ENCODE results near the gene TMC5. TPM values are rescaled to one million over a fixed set of nuclear protein-coding genes. Genes with fewer than 3 reads are reported as not detected.

Gene TMC5
- total and polyA plus RNA-seq, 7 donors = 0.36 to 56.0 (median 22.4) TPM; not detected in 2

DNA sequence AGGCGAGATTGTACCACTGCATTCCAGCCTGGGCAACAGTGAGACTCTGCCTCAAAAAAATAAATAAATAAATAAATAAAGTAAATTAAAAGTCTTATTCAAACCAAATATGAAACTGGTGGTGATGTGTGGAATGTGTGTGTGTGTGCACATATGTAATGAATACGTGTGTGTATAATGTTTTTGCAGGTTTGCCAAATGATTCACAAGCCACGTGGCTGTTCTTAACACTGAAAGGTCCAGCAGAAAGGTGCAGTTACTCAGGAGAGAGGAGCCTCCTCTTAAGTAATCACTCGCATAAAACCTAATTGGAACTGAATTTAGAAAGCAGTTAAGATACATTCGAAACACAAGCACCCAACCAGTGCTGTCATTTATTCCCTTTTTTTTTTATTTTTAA, 81.3 kb downstream of the TMC5 start:
- H3K4me1 ChIP-seq = no peaks in the 10 kb centered on the region
- no peak for DNase-seq
- 75 to 76% methylated on average over 5 of the region's 5 CpGs for WGBS, 2 donors
- no peak for TF ChIP-seq EP300 (IDR thresholded peaks at IDR 0.05)
- no peak for TF ChIP-seq CTCF (IDR thresholded peaks at IDR 0.05)
- TF ChIP-seq POLR2AphosphoS5 (IDR thresholded peaks at IDR 0.05) = no peak
- TF ChIP-seq POLR2A (IDR thresholded peaks at IDR 0.05) = no peak
- H3K4me3 ChIP-seq = no peak overlapping the region
- H3K27me3 ChIP-seq = no peaks in the 10 kb centered on the region
- H3K27ac ChIP-seq = no peak overlapping the region
- intact Hi-C loops (cut with DNase I) = no loop called here
- peaks cover 14 to 53% (median 19%) of the 10 kb centered on the region in 4 donors for H3K36me3 ChIP-seq
- H3K9me3 ChIP-seq = no peaks in the 10 kb centered on the region

DNA sequence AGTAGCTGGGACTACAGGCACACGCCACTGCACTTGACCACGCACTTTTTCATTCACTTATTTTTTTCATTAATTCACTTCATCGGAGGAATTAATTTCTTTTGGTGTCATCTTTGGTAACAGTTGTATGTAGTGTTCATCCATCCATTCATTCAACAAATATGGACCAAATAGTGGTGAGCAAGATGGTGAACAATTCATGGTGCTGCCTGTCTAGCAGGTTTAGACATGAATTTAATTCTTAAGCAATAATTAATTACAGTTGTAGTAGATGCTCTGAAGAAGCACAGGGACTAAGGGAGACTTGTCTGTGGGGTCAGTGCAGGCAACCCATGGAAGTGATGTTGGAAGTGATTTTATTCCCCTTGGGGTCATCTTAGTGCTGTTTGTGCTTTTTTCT, 81.8 kb downstream of the TMC5 start:
- H3K4me1 ChIP-seq = no peaks in the 10 kb centered on the region
- H3K27me3 ChIP-seq = no peaks in the 10 kb centered on the region
- H3K4me3 ChIP-seq = no peak overlapping the region
- no peak for TF ChIP-seq EP300 (IDR thresholded peaks at IDR 0.05)
- no peak for TF ChIP-seq POLR2AphosphoS5 (IDR thresholded peaks at IDR 0.05)
- DNase-seq = no peak
- H3K27ac ChIP-seq = no peak overlapping the region
- no peaks in the 10 kb centered on the region for H3K9me3 ChIP-seq
- H3K36me3 ChIP-seq = peaks cover 18 to 58% (median 24%) of the 10 kb centered on the region in 4 donors
- intact Hi-C loops (cut with DNase I) = no loop called here
- WGBS, 2 donors = 79 to 98% methylated on average over 3 of the region's 3 CpGs

DNA sequence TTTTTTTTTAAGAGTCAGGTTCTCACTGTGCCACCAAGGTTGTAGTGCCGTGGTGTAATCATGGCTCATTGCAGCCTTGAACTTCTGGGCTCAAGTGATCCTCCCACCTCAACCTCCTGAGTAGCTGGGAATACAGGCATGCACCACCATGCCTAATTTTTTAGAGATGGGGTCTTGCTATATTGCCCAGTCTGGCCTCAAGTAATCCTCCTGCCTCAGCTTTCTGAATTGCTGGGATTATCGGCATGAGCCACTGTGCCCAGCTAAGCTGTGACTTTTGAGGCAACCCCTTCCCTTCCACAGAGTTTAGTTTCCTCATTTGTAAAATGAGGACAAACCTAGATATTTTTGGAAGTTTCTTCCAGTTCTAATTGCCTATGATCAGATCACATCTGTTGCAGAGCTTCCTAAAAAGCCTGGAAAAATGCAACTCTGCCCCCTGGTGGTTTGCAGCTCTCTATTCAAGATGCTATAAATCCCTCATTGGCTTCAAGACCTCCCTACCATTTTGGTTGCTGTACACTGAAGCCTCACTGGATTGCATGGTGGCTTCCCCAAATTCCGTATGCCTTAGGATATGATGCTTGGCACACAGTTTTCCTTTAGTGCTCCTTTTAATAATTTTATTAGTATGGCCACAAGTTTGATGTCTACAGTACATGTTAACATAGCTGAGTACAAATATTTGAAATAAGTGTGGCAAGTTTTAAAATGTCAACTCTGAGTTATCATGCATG, 84.9 kb downstream of the TMC5 start:
- DNase-seq = peak; percentile 77
- no peaks in the 10 kb centered on the region for H3K4me1 ChIP-seq
- no peak overlapping the region for H3K27ac ChIP-seq
- H3K4me3 ChIP-seq = no peak overlapping the region
- no peaks in the 10 kb centered on the region for H3K9me3 ChIP-seq
- intact Hi-C loops (cut with DNase I) = loop anchor here (2.0 to 5.0 kb wide), 2 partner anchors 115 to 418 kb away; no protein-coding TSS in a partner anchor
- TF ChIP-seq CTCF (IDR thresholded peaks at IDR 0.05) (peak; percentile 12 to 66 (median 55)), POLR2AphosphoS5 (IDR thresholded peaks at IDR 0.05) (no peak)
- WGBS, 2 donors = 87 to 96% methylated on average over 3 of the region's 3 CpGs
- H3K36me3 ChIP-seq = peaks cover 30 to 89% (median 37%) of the 10 kb centered on the region in 4 donors
- no peaks in the 10 kb centered on the region for H3K27me3 ChIP-seq

GRCh38 chr16:19503461-19504075, 85.9 kb downstream of the TMC5 start:
- 96% methylated on average over 5 of the region's 5 CpGs for WGBS, 2 donors
- H3K4me3 ChIP-seq = no peak overlapping the region

More at GRCh38 chr16:19503461-19504075, 85.9 kb downstream of the TMC5 start:
- TF ChIP-seq CTCF (IDR thresholded peaks at IDR 0.05) = no peak
- TF ChIP-seq POLR2A (IDR thresholded peaks at IDR 0.05) = no peak
- TF ChIP-seq POLR2AphosphoS5 (IDR thresholded peaks at IDR 0.05) = no peak
- no peak for TF ChIP-seq EP300 (IDR thresholded peaks at IDR 0.05)
- H3K4me1 ChIP-seq = no peaks in the 10 kb centered on the region
- H3K27ac ChIP-seq = no peak overlapping the region
- intact Hi-C loops (cut with DNase I) = loop anchor here (2.0 to 5.0 kb wide), 2 partner anchors 116 to 419 kb away; no protein-coding TSS in a partner anchor
- no peak for DNase-seq
- no peaks in the 10 kb centered on the region for H3K9me3 ChIP-seq
- no peaks in the 10 kb centered on the region for H3K27me3 ChIP-seq
- H3K36me3 ChIP-seq = peaks cover 30 to 94% (median 37%) of the 10 kb centered on the region in 4 donors

Data from sigmoid colon (tissue), 7 donors.